ENCODE measurements around the gene ABHD17A.

The ABHD17A gene

DNA sequence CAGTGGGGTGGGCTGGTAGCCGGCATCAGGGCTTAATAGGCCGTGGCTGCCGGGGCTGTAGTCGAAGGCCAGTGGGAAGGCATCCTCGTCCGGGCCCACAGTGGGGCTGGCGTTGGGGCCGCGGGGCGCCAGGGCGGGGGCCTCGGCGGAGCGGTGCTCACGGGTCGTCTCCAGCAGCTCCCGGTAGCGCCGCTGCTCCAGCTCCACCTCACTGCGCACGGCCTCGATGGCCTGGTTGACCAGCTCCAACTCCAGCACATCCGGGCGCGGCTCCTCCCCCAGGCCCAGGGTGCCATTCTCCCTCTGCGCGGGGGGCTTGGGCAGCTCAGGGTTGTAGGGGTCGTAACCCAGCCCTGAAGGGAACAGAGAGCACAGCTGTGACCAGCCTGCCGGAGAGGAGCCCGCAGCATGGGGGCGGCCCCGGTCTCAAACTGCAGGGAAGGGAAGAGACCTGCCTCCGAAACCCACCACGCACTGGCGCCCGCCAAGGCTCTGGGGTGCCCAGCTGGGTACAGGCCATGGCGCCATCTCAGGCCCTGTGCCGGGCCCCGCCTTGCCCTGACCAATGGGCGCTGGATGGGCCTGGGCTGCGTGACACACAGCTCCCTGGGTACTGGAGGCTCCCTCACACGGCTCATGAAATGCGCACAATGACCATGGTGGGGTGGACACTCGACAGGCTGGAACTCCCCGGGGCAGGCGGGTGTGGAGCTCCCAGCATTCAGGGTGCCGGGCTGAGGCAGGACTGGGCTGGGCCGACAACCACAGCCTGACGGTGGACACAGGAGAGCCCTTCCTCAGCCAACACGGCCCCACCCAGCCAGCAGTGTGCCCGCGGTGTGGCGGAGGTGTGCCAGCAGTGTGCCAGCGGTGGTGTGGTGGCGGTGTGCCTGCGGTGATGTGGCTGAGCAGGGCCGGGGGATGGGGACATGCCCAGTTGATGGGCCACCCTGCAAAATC, 56.7 kb downstream of the ABHD17A start:
- peaks cover 53% of the 10 kb centered on the region for H3K79me2 ChIP-seq (ENCODE audit: control insufficient read depth, low read length)
- peaks cover 44% of the 10 kb centered on the region for H3K36me3 ChIP-seq (ENCODE audit: control insufficient read depth, low read length)
- H3K4me2 ChIP-seq (ENCODE audit: low read length), result no peak overlapping the region
- H3K9me2 ChIP-seq (replicated peaks; ENCODE audit: control insufficient read depth, low read length), result no peaks in the 10 kb centered on the region
- H4K20me1 ChIP-seq (ENCODE audit: control insufficient read depth, insufficient read depth, low read depth, low read length), result no peaks in the 10 kb centered on the region
- H3K27me3 ChIP-seq (ENCODE audit: control insufficient read depth, low read length), result no peaks in the 10 kb centered on the region
- no peaks in the 10 kb centered on the region for H3K9me3 ChIP-seq (ENCODE audit: control insufficient read depth, insufficient read depth, low read length)
- H3K27ac ChIP-seq (ENCODE audit: low read depth, low read length), result no peak overlapping the region
- H3K4me1 ChIP-seq (ENCODE audit: control insufficient read depth, low read length), result no peaks in the 10 kb centered on the region
- H3F3A ChIP-seq (ENCODE audit: control insufficient read depth, insufficient read depth), result no peaks in the 10 kb centered on the region; the same call in 1 of the 2 replicates
- no peak for TF ChIP-seq CTCF (IDR thresholded peaks at IDR 0.05; ENCODE audit: low read depth, low read length, poor library complexity, severe bottlenecking)
- TF ChIP-seq EZH2phosphoT487 (IDR thresholded peaks at IDR 0.05; ENCODE audit: borderline replicate concordance, low read length), result no peak
- H3K4me3 ChIP-seq (ENCODE audit: low read length), result no peak overlapping the region

- H3K9me2 ChIP-seq (replicated peaks; ENCODE audit: control insufficient read depth, low read length), result no peaks in the 10 kb centered on the region
- no peak for TF ChIP-seq EZH2phosphoT487 (IDR thresholded peaks at IDR 0.05; ENCODE audit: borderline replicate concordance, low read length)
- TF ChIP-seq CTCF (IDR thresholded peaks at IDR 0.05; ENCODE audit: low read depth, low read length, poor library complexity, severe bottlenecking), result no peak
- H3K4me2 ChIP-seq (ENCODE audit: low read length), result no peak overlapping the region
- H3K9me3 ChIP-seq (ENCODE audit: control insufficient read depth, insufficient read depth, low read length), result no peaks in the 10 kb centered on the region
- H3K79me2 ChIP-seq (ENCODE audit: control insufficient read depth, low read length), result peaks cover 45% of the 10 kb centered on the region
- H3F3A ChIP-seq (ENCODE audit: control insufficient read depth, insufficient read depth), result no peaks in the 10 kb centered on the region; the same call in 1 of the 2 replicates
- no peak overlapping the region for H3K27ac ChIP-seq (ENCODE audit: low read depth, low read length)
- no peaks in the 10 kb centered on the region for H3K4me1 ChIP-seq (ENCODE audit: control insufficient read depth, low read length)
- no peaks in the 10 kb centered on the region for H4K20me1 ChIP-seq (ENCODE audit: control insufficient read depth, insufficient read depth, low read depth, low read length)
- peaks cover 52% of the 10 kb centered on the region for H3K36me3 ChIP-seq (ENCODE audit: control insufficient read depth, low read length)
- no peaks in the 10 kb centered on the region for H3K27me3 ChIP-seq (ENCODE audit: control insufficient read depth, low read length)
- H3K4me3 ChIP-seq (ENCODE audit: low read length), result no peak overlapping the region
Measured at GRCh38 chr19:1827566-1828278, 57.6 kb downstream of the ABHD17A start.

All from DOHH2 (cell line).